Kasumi-1 (cell line): Measurements from ENCODE around the gene THRB.

Source experiments
- DNase-seq, 2 experiments: peaks; one replicate each; lab custom pipeline; 2025; lab: John Stamatoyannopoulos, UW

Gene THRB

GRCh38 chr3:24351779-24352469 is 142.7 kb downstream of the THRB start:
- no peak for DNase-seq

- no peak for DNase-seq
These were observed 145.2 kb downstream of the THRB start for GRCh38 chr3:24349367-24350019.

GRCh38 chr3:24348348-24348747 is 146.3 kb downstream of the THRB start:
- DNase-seq, result no peak

GRCh38 chr3:24344784-24345439 is 149.7 kb downstream of the THRB start:
- no peak for DNase-seq

GRCh38 chr3:24343084-24343783 is 151.4 kb downstream of the THRB start:
- DNase-seq, result no peak

GRCh38 chr3:24342275-24342674 is 152.4 kb downstream of the THRB start:
- DNase-seq, result no peak

- DNase-seq, result no peak
These were observed 153.0 kb downstream of the THRB start for GRCh38 chr3:24341668-24342067.

GRCh38 chr3:24340966-24341365 is 153.7 kb downstream of the THRB start:
- no peak for DNase-seq

- no peak for DNase-seq
These were observed 154.5 kb downstream of the THRB start for GRCh38 chr3:24340161-24340560.

- no peak for DNase-seq
These were observed 155.3 kb downstream of the THRB start for GRCh38 chr3:24339266-24339825.

- DNase-seq, result no peak
These were observed 156.1 kb downstream of the THRB start for GRCh38 chr3:24338409-24339130.

- DNase-seq, result no peak
These were observed 158.5 kb downstream of the THRB start for GRCh38 chr3:24336101-24336500.

- no peak for DNase-seq
These were observed 162.6 kb downstream of the THRB start for GRCh38 chr3:24332092-24332491.

GRCh38 chr3:24323272-24323671 is 171.4 kb downstream of the THRB start:
- DNase-seq, result no peak

- no peak for DNase-seq
These were observed 174.0 kb downstream of the THRB start for GRCh38 chr3:24320601-24321000.

GRCh38 chr3:24318677-24319287 is 175.9 kb downstream of the THRB start:
- no peak for DNase-seq

- DNase-seq, result no peak
These were observed 177.7 kb downstream of the THRB start for GRCh38 chr3:24316887-24317383.

- DNase-seq, result no peak
These were observed 178.7 kb downstream of the THRB start for GRCh38 chr3:24315971-24316370.

- no peak for DNase-seq
These were observed 179.3 kb downstream of the THRB start for GRCh38 chr3:24315356-24315755.

- no peak for DNase-seq
These were observed 182.8 kb downstream of the THRB start for GRCh38 chr3:24311881-24312280.

- no peak for DNase-seq
These were observed 183.8 kb downstream of the THRB start for GRCh38 chr3:24310887-24311286.
